Astrocyte (in vitro differentiated cells and primary cell): ENCODE data around the gene PCLO. TPM values are rescaled to one million over a fixed set of nuclear protein-coding genes. Genes with fewer than 3 reads are reported as not detected.
A peak's percentile ranks its signal among the peaks of the same experiment; 100 is the strongest.

Experiments
- DNase-seq: peaks from one replicate; pipeline ENCODE4 v3.0.0-alpha.2; 2010; ENCODE audit warnings: low read depth
- FAIRE-seq: peaks from 2 replicates; lab custom pipeline; 2011; peaks lifted over from hg19 to GRCh38; lab: Jason Lieb, UNC
- H2AFZ ChIP-seq: 2 replicates; pipeline ENCODE4 v1.6.0; 2012; ENCODE audit warnings: low read depth, low read length, inconsistent platforms
- H3K27ac ChIP-seq: 2 replicates; pipeline ENCODE4 v1.5.1; 2011; ENCODE audit warnings: low read depth, low read length, inconsistent platforms
- H3K27me3 ChIP-seq: 2 replicates; pipeline ENCODE4 v1.6.0; 2011; ENCODE audit warnings: low read length, inconsistent platforms; ENCODE audit not compliant: insufficient read depth
- H3K36me3 ChIP-seq: 2 replicates; pipeline ENCODE4 v1.5.1; 2011; ENCODE audit warnings: low read length, inconsistent platforms; ENCODE audit not compliant: insufficient read depth
- H3K4me1 ChIP-seq: 2 replicates; pipeline ENCODE4 v1.5.1; 2011; ENCODE audit warnings: low read length, inconsistent platforms; ENCODE audit not compliant: insufficient read depth
- H3K4me2 ChIP-seq: 2 replicates; pipeline ENCODE4 v1.6.0; 2012; ENCODE audit warnings: low read length, inconsistent platforms
- H3K4me3 ChIP-seq: 2 replicates; pipeline ENCODE4 v1.5.1; 2011; ENCODE audit warnings: low read depth, mild to moderate bottlenecking, low read length, inconsistent platforms; ENCODE audit not compliant: insufficient read depth
- H3K79me2 ChIP-seq: 2 replicates; pipeline ENCODE4 v1.6.0; 2012; ENCODE audit warnings: mild to moderate bottlenecking, low read length, inconsistent platforms; ENCODE audit not compliant: insufficient read depth
- H3K9ac ChIP-seq: 2 replicates; pipeline ENCODE4 v1.6.0; 2012; ENCODE audit warnings: mild to moderate bottlenecking, low read length, inconsistent platforms
- H3K9me3 ChIP-seq: 2 replicates; pipeline ENCODE4 v1.5.1; 2012; ENCODE audit warnings: low read depth, mild to moderate bottlenecking, low read length, inconsistent platforms; ENCODE audit not compliant: insufficient read depth
- H4K20me1 ChIP-seq: 2 replicates; pipeline ENCODE4 v1.6.0; 2012; ENCODE audit warnings: low read length, inconsistent platforms; ENCODE audit not compliant: insufficient read depth
- H3K27ac Mint-ChIP-seq: one replicate; pipeline ENCODE4 v1.8.0; 2021; ENCODE audit warnings: mild to moderate bottlenecking, mixed read lengths; ENCODE audit not compliant: unreplicated experiment
- H3K27me3 Mint-ChIP-seq: one replicate; pipeline ENCODE4 v1.8.0; 2021; ENCODE audit warnings: low read depth, mixed read lengths; ENCODE audit not compliant: unreplicated experiment
- H3K36me3 Mint-ChIP-seq: one replicate; pipeline ENCODE4 v1.8.0; 2021; ENCODE audit warnings: low read depth, mixed read lengths; ENCODE audit not compliant: unreplicated experiment
- H3K4me1 Mint-ChIP-seq: one replicate; pipeline ENCODE4 v1.8.0; 2021; ENCODE audit warnings: low read depth, mixed read lengths; ENCODE audit not compliant: unreplicated experiment
- H3K4me3 Mint-ChIP-seq: one replicate; pipeline ENCODE4 v1.8.0; 2021; ENCODE audit warnings: mild to moderate bottlenecking, moderate library complexity, mixed read lengths; ENCODE audit not compliant: unreplicated experiment
- H3K9me3 Mint-ChIP-seq: one replicate; pipeline ENCODE4 v1.8.0; 2021; ENCODE audit warnings: mild to moderate bottlenecking, mixed read lengths; ENCODE audit not compliant: unreplicated experiment
- CTCF ChIP-seq: IDR thresholded peaks from 2 replicates; pipeline ENCODE4 v1.5.1; 2011; ENCODE audit warnings: low read depth, mild to moderate bottlenecking, inconsistent platforms, low read length, moderate library complexity; ENCODE audit not compliant: insufficient read depth
- EZH2 ChIP-seq: IDR thresholded peaks from 2 replicates; pipeline ENCODE4 v1.6.1; 2012; ENCODE audit warnings: mild to moderate bottlenecking, low read length, inconsistent platforms; ENCODE audit not compliant: insufficient read depth
- total RNA-seq: library from RNA; stranded (reverse); gene quantifications from 2 replicates; pipeline ENCODE4 v1.2.1, GENCODE V29; 2021

PCLO gene
- total RNA-seq, 1 donor from 2014 or later, result 3.0 TPM

GRCh38 chr7:82741493-82741892, 421.2 kb downstream of the PCLO start:
- TF ChIP-seq EZH2 (no peak), CTCF (no peak)
- no peaks in the 10 kb centered on the region for H3K36me3 ChIP-seq
- no peak overlapping the region for H3K4me2 ChIP-seq
- no peak overlapping the region for H3K4me3 Mint-ChIP-seq
- no peak overlapping the region for H3K4me3 ChIP-seq
- H3K36me3 Mint-ChIP-seq, result no peaks in the 10 kb centered on the region
- FAIRE-seq (no peak), DNase-seq (no peak)
- H3K27ac Mint-ChIP-seq, result no peak overlapping the region
- peaks cover 23% of the 10 kb centered on the region for H3K4me1 Mint-ChIP-seq
- H3K4me1 ChIP-seq, result no peaks in the 10 kb centered on the region
- no peak overlapping the region for H3K9ac ChIP-seq
- no peaks in the 10 kb centered on the region for H3K9me3 Mint-ChIP-seq
- no peaks in the 10 kb centered on the region for H3K79me2 ChIP-seq
- H3K27me3 ChIP-seq, result no peaks in the 10 kb centered on the region
- no peaks in the 10 kb centered on the region for H3K27me3 Mint-ChIP-seq
- H2AFZ ChIP-seq, result no peak overlapping the region
- no peak overlapping the region for H3K27ac ChIP-seq
- H4K20me1 ChIP-seq, result no peaks in the 10 kb centered on the region
- no peaks in the 10 kb centered on the region for H3K9me3 ChIP-seq

GRCh38 chr7:82740246-82740848, 422.3 kb downstream of the PCLO start:
- no peaks in the 10 kb centered on the region for H3K9me3 Mint-ChIP-seq
- H3K27me3 Mint-ChIP-seq, result no peaks in the 10 kb centered on the region
- no peak overlapping the region for H3K27ac ChIP-seq
- H3K4me3 ChIP-seq, result no peak overlapping the region
- H3K4me1 ChIP-seq, result no peaks in the 10 kb centered on the region
- H3K4me2 ChIP-seq, result no peak overlapping the region
- DNase-seq, result peak; percentile 34
- no peak overlapping the region for H3K27ac Mint-ChIP-seq
- FAIRE-seq, result no peak
- H3K36me3 ChIP-seq, result no peaks in the 10 kb centered on the region
- no peak overlapping the region for H2AFZ ChIP-seq
- H3K4me1 Mint-ChIP-seq, result peaks cover 18% of the 10 kb centered on the region
- no peaks in the 10 kb centered on the region for H3K36me3 Mint-ChIP-seq
- no peaks in the 10 kb centered on the region for H3K79me2 ChIP-seq
- H3K4me3 Mint-ChIP-seq, result no peak overlapping the region
- peak; percentile 84 for TF ChIP-seq CTCF
- TF ChIP-seq EZH2, result no peak
- H4K20me1 ChIP-seq, result no peaks in the 10 kb centered on the region
- no peaks in the 10 kb centered on the region for H3K27me3 ChIP-seq
- H3K9ac ChIP-seq, result no peak overlapping the region
- H3K9me3 ChIP-seq, result no peaks in the 10 kb centered on the region

GRCh38 chr7:82736633-82737032, 426.1 kb downstream of the PCLO start:
- Histone ChIP-seq H3K79me2 (no peaks in the 10 kb centered on the region), H3K36me3 (no peaks in the 10 kb centered on the region), H3K9ac (no peak overlapping the region), H4K20me1 (no peaks in the 10 kb centered on the region), H3K27me3 (no peaks in the 10 kb centered on the region), H3K4me1 (no peaks in the 10 kb centered on the region), H3K4me3 (no peak overlapping the region), H3K27ac (no peak overlapping the region), H3K9me3 (no peaks in the 10 kb centered on the region), H2AFZ (no peak overlapping the region), H3K4me2 (no peak overlapping the region)
- Mint-ChIP-seq H3K4me1 (peaks cover 7% of the 10 kb centered on the region), H3K4me3 (no peak overlapping the region), H3K27me3 (no peaks in the 10 kb centered on the region), H3K36me3 (no peaks in the 10 kb centered on the region), H3K27ac (no peak overlapping the region), H3K9me3 (no peaks in the 10 kb centered on the region)
- FAIRE-seq (no peak), DNase-seq (no peak)
- TF ChIP-seq CTCF (no peak), EZH2 (no peak)
